Measurements from ENCODE around the gene RPL19. TPM values are rescaled to one million over a fixed set of nuclear protein-coding genes. Genes with fewer than 3 reads are reported as not detected.

Gene RPL19
- total and polyA plus RNA-seq, 2 donors (not counting 3 experiments of a cell fraction or from before 2014, with no cell fraction given): 1,802 to 1,958 TPM

- no peak overlapping the region for H3K27ac ChIP-seq (ENCODE audit: insufficient read depth, low read depth, low read length)
- no peaks in the 10 kb centered on the region for H3K9me3 ChIP-seq (replicated peaks; ENCODE audit: control insufficient read depth, insufficient read depth, low read length)
- no peak for DNase-seq (ENCODE audit: low read depth, low spot score)
- no peak for FAIRE-seq
- H3K79me2 ChIP-seq (ENCODE audit: control insufficient read depth, insufficient read depth, low read length): no peaks in the 10 kb centered on the region
- H2AFZ ChIP-seq (ENCODE audit: low read depth, low read length): no peak overlapping the region
- no peaks in the 10 kb centered on the region for H3K4me1 ChIP-seq (ENCODE audit: control insufficient read depth, extremely low read depth, insufficient read depth, low read length)
- no peaks in the 10 kb centered on the region for H3K9me1 ChIP-seq (replicated peaks; ENCODE audit: control insufficient read depth, extremely low read depth, insufficient read depth, low read length)
- intact Hi-C loops (cut with micrococcal nuclease): no loop called here
- H3K36me3 ChIP-seq (ENCODE audit: control insufficient read depth in 2 of 2, extremely low read depth in 1 of 2, insufficient read depth in 2 of 2, low read length in 2 of 2): no peaks in the 10 kb centered on the region
- H4K20me1 ChIP-seq (replicated peaks; ENCODE audit: control insufficient read depth, extremely low read depth, insufficient read depth, low read length): no peaks in the 10 kb centered on the region
- TF ChIP-seq JUN (IDR thresholded peaks at IDR 0.05; ENCODE audit: borderline replicate concordance, insufficient read depth, insufficient read length, low read depth) (no peak), POLR2A (IDR thresholded peaks at IDR 0.05; ENCODE audit: low read depth, low read length) (no peak), EZH2 (IDR thresholded peaks at IDR 0.05; ENCODE audit: borderline replicate concordance, low read depth, low read length, severe bottlenecking) (no peak)
- H3K9ac ChIP-seq (replicated peaks; ENCODE audit: extremely low read depth, insufficient read depth, low read length): no peak overlapping the region
- no peak overlapping the region for H3K4me3 ChIP-seq (replicated peaks in 1 of 3; ENCODE audit: insufficient read depth in 1 of 3, low read depth in 1 of 3, low read length in 3 of 3)
- POLR2A ChIA-PET: no interaction called here
- no TSS peak for BruUV-seq (replicated peaks)
- no peak overlapping the region for H3K4me2 ChIP-seq (ENCODE audit: insufficient read depth, low read length)
- peaks cover 20 to 24% of the 10 kb centered on the region in 2 experiments for H3K27me3 ChIP-seq (ENCODE audit: control insufficient read depth in 2 of 2, insufficient read depth in 2 of 2, low read length in 2 of 2)
- dilution Hi-C loops (cut with MboI; ENCODE audit: extremely low pct_ligation_motif_present, low sequenced_read_pairs): no loop called here
- CTCF ChIA-PET: interaction anchor here (0.5 to 3.4 kb wide), 6 partner anchors 13 to 1284 kb away, joined by 3 to 18 read pairs (median 3); no protein-coding TSS in a partner anchor
Measured at GRCh38 chr17:39218906-39219305, 18.8 kb downstream of the RPL19 start.

DNA sequence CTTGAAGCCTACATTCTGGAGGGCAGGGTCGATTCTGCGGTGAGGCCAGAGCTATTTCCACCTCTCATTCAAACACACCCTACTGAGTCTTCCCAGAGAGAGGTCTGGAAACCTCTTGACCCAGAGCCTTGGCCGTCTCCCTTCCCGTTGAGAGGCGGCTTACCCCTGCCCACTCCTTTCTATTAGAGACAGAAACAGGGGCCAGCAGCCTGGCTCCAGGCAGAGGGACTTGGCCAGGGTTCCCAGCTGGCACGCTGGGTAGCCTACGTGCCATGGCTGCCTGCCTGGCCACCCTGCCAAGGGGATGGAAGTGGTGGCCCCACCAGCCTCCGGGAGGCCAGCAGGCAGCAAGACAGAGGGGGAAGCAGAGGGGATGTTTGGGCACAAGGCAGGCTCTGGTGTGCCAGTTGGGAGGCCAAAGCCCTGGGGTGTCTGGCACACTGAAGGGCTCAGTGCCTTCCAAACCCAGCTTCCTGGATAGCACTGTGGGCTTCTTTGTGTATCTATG lies 19.6 kb downstream of the RPL19 start:
- H3K36me3 ChIP-seq (ENCODE audit: control insufficient read depth in 2 of 2, extremely low read depth in 1 of 2, insufficient read depth in 2 of 2, low read length in 2 of 2): no peaks in the 10 kb centered on the region
- no peak overlapping the region for H2AFZ ChIP-seq (ENCODE audit: low read depth, low read length)
- H3K4me3 ChIP-seq (replicated peaks in 1 of 3; ENCODE audit: insufficient read depth in 1 of 3, low read depth in 1 of 3, low read length in 3 of 3): no peak overlapping the region
- no peaks in the 10 kb centered on the region for H3K9me1 ChIP-seq (replicated peaks; ENCODE audit: control insufficient read depth, extremely low read depth, insufficient read depth, low read length)
- no peak overlapping the region for H3K9ac ChIP-seq (replicated peaks; ENCODE audit: extremely low read depth, insufficient read depth, low read length)
- H3K79me2 ChIP-seq (ENCODE audit: control insufficient read depth, insufficient read depth, low read length): no peaks in the 10 kb centered on the region
- H4K20me1 ChIP-seq (replicated peaks; ENCODE audit: control insufficient read depth, extremely low read depth, insufficient read depth, low read length): no peaks in the 10 kb centered on the region
- H3K9me3 ChIP-seq (replicated peaks; ENCODE audit: control insufficient read depth, insufficient read depth, low read length): no peaks in the 10 kb centered on the region
- ChIA-PET POLR2A (no interaction called here), CTCF (interaction anchor here (0.6 to 3.4 kb wide), 6 partner anchors 12 to 237 kb away, joined by 3 to 18 read pairs (median 3); no protein-coding TSS in a partner anchor)
- dilution Hi-C loops (cut with MboI; ENCODE audit: extremely low pct_ligation_motif_present, low sequenced_read_pairs) (no loop called here), intact Hi-C loops (cut with micrococcal nuclease) (no loop called here)
- no peak overlapping the region for H3K27ac ChIP-seq (ENCODE audit: insufficient read depth, low read depth, low read length)
- H3K4me2 ChIP-seq (ENCODE audit: insufficient read depth, low read length): no peak overlapping the region
- FAIRE-seq: no peak
- TF ChIP-seq, protein P1, sequence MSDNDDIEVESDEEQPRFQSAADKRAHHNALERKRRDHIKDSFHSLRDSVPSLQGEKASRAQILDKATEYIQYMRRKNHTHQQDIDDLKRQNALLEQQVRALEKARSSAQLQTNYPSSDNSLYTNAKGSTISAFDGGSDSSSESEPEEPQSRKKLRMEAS (IDR thresholded peaks at IDR 0.05; ENCODE audit: insufficient read depth, insufficient read length): no peak
- no peak for TF ChIP-seq POLR2A (IDR thresholded peaks at IDR 0.05; ENCODE audit: low read depth, low read length)
- peaks cover under 1% of the 10 kb centered on the region for H3K4me1 ChIP-seq (ENCODE audit: control insufficient read depth, extremely low read depth, insufficient read depth, low read length)
- no peak for DNase-seq (ENCODE audit: low read depth, low spot score)
- BruUV-seq (replicated peaks): no TSS peak
- peaks cover 28 to 30% of the 10 kb centered on the region in 2 experiments for H3K27me3 ChIP-seq (ENCODE audit: control insufficient read depth in 2 of 2, insufficient read depth in 2 of 2, low read length in 2 of 2)
